DOHH2 (cell line): Measurements from ENCODE around the gene TRIOBP.

Experiments
- H3F3A ChIP-seq: fragments of 200-600 bp; sonication (generic), shearing (Covaris generic); 2 replicates; pipeline ENCODE4 v1.6.0; 2016; ENCODE audit warnings: antibody characterized with exemption, mild to moderate bottlenecking; ENCODE audit not compliant: control insufficient read depth, insufficient read depth
- H3K27ac ChIP-seq: fragments of 200-600 bp; sonication (generic); 2 replicates; pipeline ENCODE4 v1.5.1; 2014; ENCODE audit warnings: low read depth, mild to moderate bottlenecking, low read length, moderate library complexity
- H3K27me3 ChIP-seq: fragments of 200-600 bp; sonication (generic); 2 replicates; pipeline ENCODE4 v1.6.1; 2014; ENCODE audit warnings: mild to moderate bottlenecking, low read length, mixed read lengths; ENCODE audit not compliant: control insufficient read depth
- H3K36me3 ChIP-seq: fragments of 200-600 bp; sonication (generic); 2 replicates; pipeline ENCODE4 v1.6.1; 2014; ENCODE audit warnings: mild to moderate bottlenecking, low read length, moderate library complexity, mixed read lengths; ENCODE audit not compliant: control insufficient read depth
- H3K4me1 ChIP-seq: fragments of 200-600 bp; sonication (generic); 2 replicates; pipeline ENCODE4 v1.6.1; 2014; ENCODE audit warnings: mild to moderate bottlenecking, low read length, mixed read lengths; ENCODE audit not compliant: control insufficient read depth
- H3K4me2 ChIP-seq: fragments of 200-600 bp; sonication (generic); 2 replicates; pipeline ENCODE4 v1.6.0; 2014; ENCODE audit warnings: mild to moderate bottlenecking, low read length, moderate library complexity
- H3K4me3 ChIP-seq: fragments of 200-600 bp; sonication (generic); 2 replicates; pipeline ENCODE4 v1.5.1; 2014; ENCODE audit warnings: mild to moderate bottlenecking, low read length, mixed read lengths
- H3K79me2 ChIP-seq: fragments of 200-600 bp; sonication (generic); 2 replicates; pipeline ENCODE4 v1.6.1; 2014; ENCODE audit warnings: mild to moderate bottlenecking, low read length, mixed read lengths; ENCODE audit not compliant: control insufficient read depth
- H3K9me2 ChIP-seq: fragments of 200-600 bp; sonication (generic); replicated peaks from 2 replicates; pipeline ENCODE4 v1.6.1; 2014; ENCODE audit warnings: mild to moderate bottlenecking, low read length, mixed read lengths; ENCODE audit not compliant: control insufficient read depth
- H3K9me3 ChIP-seq: fragments of 200-600 bp; sonication (generic); 2 replicates; pipeline ENCODE4 v1.6.1; 2014; ENCODE audit warnings: antibody characterized with exemption, low read length, mixed read lengths; ENCODE audit not compliant: control insufficient read depth, insufficient read depth
- H4K20me1 ChIP-seq: fragments of 200-600 bp; sonication (generic); 2 replicates; pipeline ENCODE4 v1.6.0; 2014; ENCODE audit warnings: low read depth, mild to moderate bottlenecking, antibody characterized with exemption, low read length, moderate library complexity; ENCODE audit not compliant: control insufficient read depth, insufficient read depth
- EZH2phosphoT487 ChIP-seq: fragments of 200-600 bp; sonication (generic); IDR thresholded peaks from 2 replicates; pipeline ENCODE4 v1.6.1; 2017; ENCODE audit warnings: borderline replicate concordance, mild to moderate bottlenecking, antibody characterized with exemption, low read length, moderate library complexity, mixed read lengths
- TF ChIP-seq, protein P1 (sequence below): fragments of 200-600 bp; sonication (generic); IDR thresholded peaks from one replicate; pipeline ENCODE4 v1.5.1; 2014; ENCODE audit warnings: antibody characterized with exemption, mild to moderate bottlenecking, low read depth, low read length; ENCODE audit not compliant: poor library complexity, severe bottlenecking

The TRIOBP gene

DNA sequence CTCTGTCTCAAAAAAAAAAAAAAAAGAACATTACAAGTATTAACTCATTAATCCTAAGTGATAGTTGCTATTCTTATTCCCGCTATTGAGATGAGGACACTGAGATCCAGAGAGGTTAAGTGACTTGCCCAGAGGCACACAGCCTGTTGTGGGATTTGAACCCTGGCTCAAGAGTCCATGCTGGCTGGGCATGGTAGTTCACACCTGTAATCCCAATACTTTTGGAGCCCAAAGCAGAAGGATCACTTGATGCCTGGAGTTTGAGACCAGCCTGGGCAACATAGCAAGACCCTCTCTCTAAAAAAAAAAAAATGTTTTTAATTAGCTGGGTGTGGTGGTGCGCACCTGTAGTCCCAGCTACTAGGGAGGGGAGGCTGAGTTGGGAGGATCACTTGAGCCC, 115.0 kb downstream of the TRIOBP start:
- H3K4me2 ChIP-seq: no peak overlapping the region
- no peaks in the 10 kb centered on the region for H3K79me2 ChIP-seq
- H3K4me3 ChIP-seq: no peak overlapping the region
- no peaks in the 10 kb centered on the region for H3K36me3 ChIP-seq
- H3K9me2 ChIP-seq: no peaks in the 10 kb centered on the region
- no peaks in the 10 kb centered on the region for H4K20me1 ChIP-seq
- no peak overlapping the region for H3K27ac ChIP-seq
- peaks cover 9% of the 10 kb centered on the region for H3K27me3 ChIP-seq
- H3K9me3 ChIP-seq: no peaks in the 10 kb centered on the region
- H3K4me1 ChIP-seq: peaks cover 19% of the 10 kb centered on the region
- TF ChIP-seq, protein P1, sequence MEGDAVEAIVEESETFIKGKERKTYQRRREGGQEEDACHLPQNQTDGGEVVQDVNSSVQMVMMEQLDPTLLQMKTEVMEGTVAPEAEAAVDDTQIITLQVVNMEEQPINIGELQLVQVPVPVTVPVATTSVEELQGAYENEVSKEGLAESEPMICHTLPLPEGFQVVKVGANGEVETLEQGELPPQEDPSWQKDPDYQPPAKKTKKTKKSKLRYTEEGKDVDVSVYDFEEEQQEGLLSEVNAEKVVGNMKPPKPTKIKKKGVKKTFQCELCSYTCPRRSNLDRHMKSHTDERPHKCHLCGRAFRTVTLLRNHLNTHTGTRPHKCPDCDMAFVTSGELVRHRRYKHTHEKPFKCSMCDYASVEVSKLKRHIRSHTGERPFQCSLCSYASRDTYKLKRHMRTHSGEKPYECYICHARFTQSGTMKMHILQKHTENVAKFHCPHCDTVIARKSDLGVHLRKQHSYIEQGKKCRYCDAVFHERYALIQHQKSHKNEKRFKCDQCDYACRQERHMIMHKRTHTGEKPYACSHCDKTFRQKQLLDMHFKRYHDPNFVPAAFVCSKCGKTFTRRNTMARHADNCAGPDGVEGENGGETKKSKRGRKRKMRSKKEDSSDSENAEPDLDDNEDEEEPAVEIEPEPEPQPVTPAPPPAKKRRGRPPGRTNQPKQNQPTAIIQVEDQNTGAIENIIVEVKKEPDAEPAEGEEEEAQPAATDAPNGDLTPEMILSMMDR: no peak
- TF ChIP-seq EZH2phosphoT487: no peak
- peaks cover 2% of the 10 kb centered on the region; the same call in 1 of the 2 replicates for H3F3A ChIP-seq

GRCh38 chr22:37812869-37813678, 116.2 kb downstream of the TRIOBP start:
- H3K4me3 ChIP-seq: no peak overlapping the region
- no peaks in the 10 kb centered on the region for H3F3A ChIP-seq
- no peaks in the 10 kb centered on the region for H3K36me3 ChIP-seq
- no peaks in the 10 kb centered on the region for H3K79me2 ChIP-seq
- H3K4me2 ChIP-seq: no peak overlapping the region
- H4K20me1 ChIP-seq: no peaks in the 10 kb centered on the region
- H3K27ac ChIP-seq: no peak overlapping the region
- no peaks in the 10 kb centered on the region for H3K9me2 ChIP-seq
- no peak for TF ChIP-seq EZH2phosphoT487
- TF ChIP-seq, protein P1: no peak
- H3K27me3 ChIP-seq: peaks cover 6% of the 10 kb centered on the region
- H3K4me1 ChIP-seq: peaks cover 19% of the 10 kb centered on the region
- H3K9me3 ChIP-seq: no peaks in the 10 kb centered on the region

DNA sequence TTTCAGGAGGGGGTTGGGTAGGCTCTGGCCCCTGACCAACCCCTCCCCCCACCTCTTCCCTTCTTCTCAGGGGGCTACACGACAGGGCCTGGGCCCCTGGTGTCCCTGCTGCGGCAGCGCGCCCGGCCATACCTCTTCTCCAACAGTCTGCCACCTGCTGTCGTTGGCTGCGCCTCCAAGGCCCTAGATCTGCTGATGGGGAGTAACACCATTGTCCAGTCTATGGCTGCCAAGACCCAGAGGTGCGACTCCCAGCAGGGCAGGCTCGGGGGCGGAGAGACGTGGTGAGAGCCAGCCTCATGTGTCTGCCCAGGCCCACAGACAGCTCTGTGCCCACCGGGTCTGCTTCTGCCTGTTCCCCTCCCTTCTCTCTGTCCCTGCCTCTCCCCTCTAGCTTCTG, 118.7 kb downstream of the TRIOBP start:
- Histone ChIP-seq H3K9me3 (no peaks in the 10 kb centered on the region), H3K36me3 (no peaks in the 10 kb centered on the region), H3K27ac (no peak overlapping the region), H3K4me2 (no peak overlapping the region), H3K79me2 (no peaks in the 10 kb centered on the region), H3K4me1 (peaks cover 20% of the 10 kb centered on the region), H3K4me3 (no peak overlapping the region), H3K9me2 (no peaks in the 10 kb centered on the region), H4K20me1 (no peaks in the 10 kb centered on the region), H3F3A (no peaks in the 10 kb centered on the region), H3K27me3 (peaks cover 20% of the 10 kb centered on the region)
- TF ChIP-seq, protein P1: no peak
- TF ChIP-seq EZH2phosphoT487: no peak
